Erythroblast (primary cell): ENCODE results near the gene AKAP1.

Source experiments
- GATA1 ChIP-seq: IDR thresholded peaks from 2 replicates; pipeline ENCODE4 v1.6.1; 2011; ENCODE audit warnings: low read depth, mild to moderate bottlenecking, control low read depth, low read length, moderate library complexity
- POLR2A ChIP-seq: IDR thresholded peaks from 2 replicates; pipeline ENCODE4 v1.6.1; 2011; ENCODE audit warnings: mild to moderate bottlenecking, low read length

DNA sequence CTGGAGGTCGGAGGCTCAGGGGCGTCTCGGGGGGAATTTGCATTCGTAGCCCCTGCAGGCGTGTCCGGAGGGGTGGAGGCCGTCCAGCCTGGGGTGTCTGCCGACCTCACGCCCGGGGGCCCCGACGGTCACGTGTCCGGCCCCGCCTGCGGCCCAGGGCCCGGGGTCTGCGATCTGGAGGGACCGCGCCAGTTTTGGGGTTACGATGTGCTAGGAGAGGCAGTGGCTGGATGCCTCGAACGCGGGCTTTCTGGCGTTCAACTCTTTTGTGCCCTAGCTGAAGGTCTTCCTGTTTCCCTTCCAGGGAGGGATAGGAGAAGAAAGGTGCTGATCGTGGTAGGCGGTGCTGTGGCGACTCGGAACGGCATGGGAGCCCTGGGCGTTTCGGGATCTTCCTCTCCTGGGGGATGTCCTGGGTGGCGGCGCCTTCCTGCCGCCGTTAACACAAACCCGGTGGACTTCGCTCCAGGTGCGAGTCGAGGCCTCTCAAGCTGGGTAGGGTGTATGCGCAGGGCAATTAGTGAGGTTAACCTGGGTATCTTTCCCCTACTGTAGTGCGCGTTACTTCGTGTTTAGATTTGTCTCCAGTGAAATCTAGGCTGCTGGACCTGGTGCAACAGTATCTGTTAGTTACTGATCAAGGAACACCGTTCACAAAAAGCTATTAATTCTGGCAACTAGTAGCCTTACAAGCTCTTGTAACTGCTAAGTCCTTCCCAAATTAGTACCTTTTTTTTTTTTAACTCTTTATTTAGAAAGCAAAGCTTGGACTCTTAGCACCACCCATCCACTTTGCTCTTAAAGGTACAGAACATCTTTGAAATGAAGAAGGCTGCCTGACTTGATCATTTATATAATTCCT lies 1.3 kb downstream of the AKAP1 start:
- TF ChIP-seq POLR2A (no peak), GATA1 (no peak)
